ENCODE measurements around the gene RYR2. TPM values are rescaled to one million over a fixed set of nuclear protein-coding genes. Genes with fewer than 3 reads are reported as not detected.
"Not testable (repeated sequence)": the region's sequence is repeated elsewhere in the genome, so short reads cannot be mapped to it uniquely, and the experiment has no call there.

RYR2 gene
- total and polyA plus RNA-seq, 2 donors (not counting 1 experiment from before 2014, with no cell fraction given): not detected

- Mint-ChIP-seq H3K4me1 (no peaks in the 10 kb centered on the region), H3K9me3 (ENCODE audit: insufficient read depth) (peaks cover 9% of the 10 kb centered on the region), H3K27me3 (no peaks in the 10 kb centered on the region), H3K27ac (no peak overlapping the region), H3K4me3 (no peak overlapping the region)
- ATAC-seq (ENCODE audit: low read depth) (no peak), DNase-seq (no peak)
- no peak overlapping the region for H3K4me3 ChIP-seq (ENCODE audit: control extremely low read depth in 1 of 5, extremely low read depth in 1 of 5, insufficient read depth in 1 of 5, low read depth in 2 of 5, low read length in 4 of 5)
- H3K27ac ChIP-seq (ENCODE audit: low read length in 2 of 2): no peak overlapping the region
- ChIA-PET POLR2A (no interaction called here), CTCF (no interaction called here)
- WGBS (ENCODE audit: insufficient coverage): no CpG with 5 or more reads among the region's 2 CpGs
- no peak overlapping the region for H3K4me2 ChIP-seq (replicated peaks; ENCODE audit: low read depth, low read length, poor library complexity, severe bottlenecking)
- H2AFZ ChIP-seq (ENCODE audit: insufficient read depth, low read depth, low read length, poor library complexity, severe bottlenecking): no peak overlapping the region
- H3K79me2 ChIP-seq (ENCODE audit: control insufficient read depth, insufficient read depth, low read length): no peaks in the 10 kb centered on the region
- H3K27me3 ChIP-seq (replicated peaks in 1 of 4; ENCODE audit: control extremely low read depth in 1 of 4, control insufficient read depth in 3 of 4, insufficient read depth in 4 of 4, low read length in 3 of 4): no peaks in the 10 kb centered on the region
- no peak overlapping the region for H3K9ac ChIP-seq (ENCODE audit: low read length)
- TF ChIP-seq CTCF (IDR thresholded peaks at IDR 0.05) (no peak), EZH2 (IDR thresholded peaks at IDR 0.05; ENCODE audit: borderline replicate concordance, insufficient read depth, low read depth, low read length, poor library complexity, severe bottlenecking) (no peak)
- H3K9me3 ChIP-seq (ENCODE audit: control extremely low read depth in 1 of 3, control insufficient read depth in 2 of 3, insufficient read depth in 1 of 3, low read length in 2 of 3): peaks cover 0 to 5% (median under 1%) of the 10 kb centered on the region in 3 donors
- H3K36me3 ChIP-seq (replicated peaks in 1 of 2; ENCODE audit: control extremely low read depth in 1 of 2, control insufficient read depth in 1 of 2, extremely low read depth in 1 of 2, insufficient read depth in 2 of 2, low read length in 1 of 2): no peaks in the 10 kb centered on the region
- no peaks in the 10 kb centered on the region for H4K20me1 ChIP-seq (ENCODE audit: control insufficient read depth, insufficient read depth, low read length, poor library complexity, severe bottlenecking)
- intact Hi-C loops (cut with micrococcal nuclease): no loop called here
- H3K4me1 ChIP-seq (ENCODE audit: control insufficient read depth in 2 of 2, insufficient read depth in 2 of 2, low read length in 2 of 2): no peaks in the 10 kb centered on the region
Observed at GRCh38 chr1:237591353-237591752, 549.4 kb downstream of the RYR2 start.

DNA sequence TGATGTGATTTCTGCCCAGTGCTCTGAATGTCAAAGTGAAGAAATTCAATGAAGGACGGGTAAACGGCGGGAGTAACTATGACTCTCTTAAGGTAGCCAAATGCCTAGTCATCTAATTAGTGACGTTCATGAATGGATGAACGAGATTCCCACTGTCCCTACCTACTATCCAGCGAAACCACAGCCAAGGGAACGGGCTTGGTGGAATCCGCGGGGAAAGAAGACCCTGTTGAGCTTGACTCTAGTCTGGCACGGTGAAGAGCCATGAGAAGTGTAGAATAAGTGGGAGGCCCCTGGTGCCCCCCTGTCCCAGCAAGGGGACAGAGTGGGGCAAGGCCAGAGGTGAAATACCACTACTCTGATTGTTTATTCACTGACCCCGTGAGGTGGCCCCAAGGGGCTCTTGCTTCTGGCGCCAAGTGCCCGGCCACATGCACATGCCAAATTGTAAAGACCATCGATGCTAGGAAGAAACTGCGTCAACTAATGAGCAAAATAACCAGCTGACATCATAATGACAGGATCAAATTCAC, 561.1 kb downstream of the RYR2 start:
- H3K9me3 ChIP-seq (ENCODE audit: control extremely low read depth in 1 of 3, control insufficient read depth in 2 of 3, insufficient read depth in 1 of 3, low read length in 2 of 3); H3K9ac ChIP-seq (ENCODE audit: low read length); H3K27me3 Mint-ChIP-seq; H3K27ac ChIP-seq (ENCODE audit: low read length in 2 of 2); intact Hi-C loops (cut with micrococcal nuclease); H3K79me2 ChIP-seq (ENCODE audit: control insufficient read depth, insufficient read depth, low read length); H3K36me3 ChIP-seq (replicated peaks in 1 of 2; ENCODE audit: control extremely low read depth in 1 of 2, control insufficient read depth in 1 of 2, extremely low read depth in 1 of 2, insufficient read depth in 2 of 2, low read length in 1 of 2); POLR2A ChIA-PET; H3K4me1 ChIP-seq (ENCODE audit: control insufficient read depth in 2 of 2, insufficient read depth in 2 of 2, low read length in 2 of 2); H3K4me3 ChIP-seq (ENCODE audit: control extremely low read depth in 1 of 5, extremely low read depth in 1 of 5, insufficient read depth in 1 of 5, low read depth in 2 of 5, low read length in 4 of 5); H3K4me1 Mint-ChIP-seq; H3K27ac Mint-ChIP-seq; H3K4me2 ChIP-seq (replicated peaks; ENCODE audit: low read depth, low read length, poor library complexity, severe bottlenecking); CTCF ChIA-PET; DNase-seq; H3K4me3 Mint-ChIP-seq; H4K20me1 ChIP-seq (ENCODE audit: control insufficient read depth, insufficient read depth, low read length, poor library complexity, severe bottlenecking); ATAC-seq (ENCODE audit: low read depth); H3K9me3 Mint-ChIP-seq (ENCODE audit: insufficient read depth); H2AFZ ChIP-seq (ENCODE audit: insufficient read depth, low read depth, low read length, poor library complexity, severe bottlenecking); H3K27me3 ChIP-seq (replicated peaks in 1 of 4; ENCODE audit: control extremely low read depth in 1 of 4, control insufficient read depth in 3 of 4, insufficient read depth in 4 of 4, low read length in 3 of 4): not testable (repeated sequence)
- 93% methylated on average over 3 of the region's 15 CpGs for WGBS (ENCODE audit: insufficient coverage)
